OCI-LY3 (cell line): ENCODE results near the gene SANBR.
"Not testable (repeated sequence)": the region's sequence is repeated elsewhere in the genome, so short reads cannot be mapped to it uniquely, and the experiment has no call there.

Experiments
- EZH2phosphoT487 ChIP-seq: fragments of 200-600 bp; shearing (Covaris generic); IDR thresholded peaks from 2 replicates; pipeline ENCODE4 v1.6.1; 2018; ENCODE audit warnings: antibody characterized with exemption, mixed run types, low read depth
- TF ChIP-seq, protein P1 (sequence below): fragments of 200-600, 300-600 bp; sonication (generic); IDR thresholded peaks from 2 replicates; pipeline ENCODE4 v1.5.1; 2014; ENCODE audit warnings: antibody characterized with exemption, low read length, low read depth

DNA sequence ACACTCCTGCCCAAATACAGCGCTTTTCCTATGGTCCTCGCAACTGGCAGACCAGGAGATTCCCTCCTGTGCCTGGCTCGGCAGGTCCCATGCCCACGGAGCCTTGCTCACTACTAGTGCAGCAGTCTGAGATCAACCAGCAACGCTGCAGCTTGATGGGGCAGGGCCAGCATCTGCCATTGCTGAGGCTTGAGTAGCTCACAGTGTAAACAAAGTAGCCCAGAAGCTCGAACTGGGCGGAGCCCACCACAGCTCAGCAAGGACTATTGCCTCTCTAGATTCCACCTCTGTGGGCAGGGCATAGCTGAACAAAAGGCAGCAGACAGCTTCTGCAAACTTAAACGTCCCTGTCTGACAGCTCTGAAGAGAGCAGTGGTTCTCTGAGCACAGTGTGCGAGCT, 31.1 kb upstream of the SANBR start:
- not testable (repeated sequence) for TF ChIP-seq EZH2phosphoT487
- TF ChIP-seq, protein P1, sequence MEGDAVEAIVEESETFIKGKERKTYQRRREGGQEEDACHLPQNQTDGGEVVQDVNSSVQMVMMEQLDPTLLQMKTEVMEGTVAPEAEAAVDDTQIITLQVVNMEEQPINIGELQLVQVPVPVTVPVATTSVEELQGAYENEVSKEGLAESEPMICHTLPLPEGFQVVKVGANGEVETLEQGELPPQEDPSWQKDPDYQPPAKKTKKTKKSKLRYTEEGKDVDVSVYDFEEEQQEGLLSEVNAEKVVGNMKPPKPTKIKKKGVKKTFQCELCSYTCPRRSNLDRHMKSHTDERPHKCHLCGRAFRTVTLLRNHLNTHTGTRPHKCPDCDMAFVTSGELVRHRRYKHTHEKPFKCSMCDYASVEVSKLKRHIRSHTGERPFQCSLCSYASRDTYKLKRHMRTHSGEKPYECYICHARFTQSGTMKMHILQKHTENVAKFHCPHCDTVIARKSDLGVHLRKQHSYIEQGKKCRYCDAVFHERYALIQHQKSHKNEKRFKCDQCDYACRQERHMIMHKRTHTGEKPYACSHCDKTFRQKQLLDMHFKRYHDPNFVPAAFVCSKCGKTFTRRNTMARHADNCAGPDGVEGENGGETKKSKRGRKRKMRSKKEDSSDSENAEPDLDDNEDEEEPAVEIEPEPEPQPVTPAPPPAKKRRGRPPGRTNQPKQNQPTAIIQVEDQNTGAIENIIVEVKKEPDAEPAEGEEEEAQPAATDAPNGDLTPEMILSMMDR = not testable (repeated sequence)
